WI38 (cell line): Measurements from ENCODE around the gene NEGR1.

Experiments used
- H3K4me3 ChIP-seq: 2 replicates; pipeline ENCODE4 v1.5.1; 2011; ENCODE audit warnings: low read depth, mild to moderate bottlenecking, control low read depth, low read length
- TF ChIP-seq, protein P1 (sequence below): IDR thresholded peaks from 2 replicates; pipeline ENCODE4 v1.5.1; 2012; ENCODE audit warnings: low read depth, mild to moderate bottlenecking, control low read depth, low read length

The NEGR1 gene

GRCh38 chr1:71831646-71832045 lies 450.7 kb downstream of the NEGR1 start:
- TF ChIP-seq, protein P1, sequence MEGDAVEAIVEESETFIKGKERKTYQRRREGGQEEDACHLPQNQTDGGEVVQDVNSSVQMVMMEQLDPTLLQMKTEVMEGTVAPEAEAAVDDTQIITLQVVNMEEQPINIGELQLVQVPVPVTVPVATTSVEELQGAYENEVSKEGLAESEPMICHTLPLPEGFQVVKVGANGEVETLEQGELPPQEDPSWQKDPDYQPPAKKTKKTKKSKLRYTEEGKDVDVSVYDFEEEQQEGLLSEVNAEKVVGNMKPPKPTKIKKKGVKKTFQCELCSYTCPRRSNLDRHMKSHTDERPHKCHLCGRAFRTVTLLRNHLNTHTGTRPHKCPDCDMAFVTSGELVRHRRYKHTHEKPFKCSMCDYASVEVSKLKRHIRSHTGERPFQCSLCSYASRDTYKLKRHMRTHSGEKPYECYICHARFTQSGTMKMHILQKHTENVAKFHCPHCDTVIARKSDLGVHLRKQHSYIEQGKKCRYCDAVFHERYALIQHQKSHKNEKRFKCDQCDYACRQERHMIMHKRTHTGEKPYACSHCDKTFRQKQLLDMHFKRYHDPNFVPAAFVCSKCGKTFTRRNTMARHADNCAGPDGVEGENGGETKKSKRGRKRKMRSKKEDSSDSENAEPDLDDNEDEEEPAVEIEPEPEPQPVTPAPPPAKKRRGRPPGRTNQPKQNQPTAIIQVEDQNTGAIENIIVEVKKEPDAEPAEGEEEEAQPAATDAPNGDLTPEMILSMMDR = no peak
- H3K4me3 ChIP-seq = no peak overlapping the region

DNA sequence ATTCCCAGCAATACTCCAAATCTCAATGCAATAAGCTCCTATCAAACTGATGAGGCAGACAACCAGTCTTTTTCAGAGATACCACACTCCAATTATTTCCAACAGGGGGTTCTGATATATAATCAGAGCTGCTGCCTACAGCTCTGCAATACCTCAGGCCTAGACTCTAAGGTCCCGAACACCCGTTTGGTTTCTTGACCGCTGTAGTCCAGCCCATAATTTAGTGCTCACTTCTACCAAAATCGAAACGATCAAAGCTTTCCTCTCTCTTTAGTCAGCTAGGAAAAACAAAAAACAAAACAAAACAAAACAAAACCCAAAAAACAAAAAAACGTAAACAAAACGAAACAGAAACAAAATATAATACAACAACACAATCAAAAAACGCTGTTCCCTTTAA lies 453.0 kb downstream of the NEGR1 start:
- no peak overlapping the region for H3K4me3 ChIP-seq
- TF ChIP-seq, protein P1 = no peak

DNA sequence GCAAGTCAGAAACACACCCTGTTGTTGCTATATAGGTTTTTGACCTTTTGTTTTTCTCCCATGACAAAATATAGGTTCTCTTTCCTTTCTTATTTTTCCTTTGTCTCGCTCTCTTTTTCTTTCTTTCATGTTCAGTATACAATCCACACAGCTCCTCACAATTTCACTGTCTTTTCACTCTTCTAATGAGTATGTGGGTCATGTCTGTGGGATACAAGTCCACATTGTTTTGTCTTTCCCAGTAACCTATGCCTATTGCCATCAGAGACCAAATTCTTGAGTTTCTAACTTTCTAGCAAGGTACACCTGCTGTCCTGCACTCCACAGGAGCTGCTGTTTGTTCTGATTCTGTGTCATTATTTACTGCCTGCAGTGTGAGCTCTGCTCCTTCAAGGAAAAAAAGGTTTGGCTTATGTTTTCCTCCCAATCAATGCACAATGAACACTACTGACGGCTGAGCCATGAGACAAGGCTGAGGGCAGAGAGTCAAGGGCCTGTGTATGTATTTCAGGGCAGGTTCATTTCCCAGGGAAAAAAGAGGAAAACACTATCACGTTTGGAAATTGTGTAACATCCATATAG lies 453.8 kb downstream of the NEGR1 start:
- H3K4me3 ChIP-seq = no peak overlapping the region
- TF ChIP-seq, protein P1 = no peak

DNA sequence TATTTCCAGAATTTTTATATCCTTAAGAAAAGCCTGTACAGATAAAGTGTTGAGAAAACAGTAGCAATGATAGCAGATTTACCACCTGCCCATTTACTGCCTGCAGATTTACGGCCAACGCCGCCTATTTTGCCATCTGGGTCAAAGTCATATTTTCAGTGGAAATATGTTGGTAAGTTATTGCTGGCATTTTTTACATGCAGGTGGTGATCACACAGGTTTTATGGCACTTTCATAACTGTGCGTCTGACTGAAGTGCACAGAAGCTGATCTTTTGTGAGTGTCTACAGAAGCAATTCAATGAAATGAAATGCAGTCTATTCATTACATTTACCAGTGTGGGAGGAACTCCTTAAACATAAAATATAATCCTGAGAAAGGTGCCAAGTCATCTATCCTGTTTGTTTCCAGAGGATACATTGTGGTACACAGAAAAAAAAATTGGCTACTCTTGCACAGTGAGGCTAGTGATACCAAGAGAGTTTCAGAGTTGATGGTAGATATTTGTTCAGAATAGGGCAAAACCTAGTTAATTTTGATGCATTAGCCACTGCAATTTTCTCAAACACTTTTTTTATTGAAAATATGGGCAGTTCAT lies 458.5 kb downstream of the NEGR1 start:
- TF ChIP-seq, protein P1 = no peak
- H3K4me3 ChIP-seq = no peak overlapping the region

DNA sequence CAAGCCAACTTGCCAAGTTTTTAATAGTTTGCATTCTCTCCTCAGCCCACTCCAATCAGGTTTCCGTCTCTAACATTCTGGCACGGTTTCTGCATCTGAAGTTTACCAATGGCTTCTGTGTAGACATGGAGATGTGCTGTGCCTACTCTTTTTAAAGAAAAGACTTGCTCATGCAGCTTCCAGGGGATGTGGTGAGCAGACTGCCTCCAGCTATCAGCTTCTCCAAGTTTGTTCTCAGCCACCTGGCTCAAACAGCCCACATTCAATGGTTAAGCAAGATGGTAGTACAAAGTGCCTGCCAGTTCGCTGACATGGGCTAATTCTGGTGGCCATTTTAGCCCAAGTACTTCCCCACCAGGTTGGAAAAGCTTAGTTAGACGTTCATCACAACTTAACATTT lies 465.3 kb downstream of the NEGR1 start:
- no peak overlapping the region for H3K4me3 ChIP-seq
- TF ChIP-seq, protein P1 = no peak

DNA sequence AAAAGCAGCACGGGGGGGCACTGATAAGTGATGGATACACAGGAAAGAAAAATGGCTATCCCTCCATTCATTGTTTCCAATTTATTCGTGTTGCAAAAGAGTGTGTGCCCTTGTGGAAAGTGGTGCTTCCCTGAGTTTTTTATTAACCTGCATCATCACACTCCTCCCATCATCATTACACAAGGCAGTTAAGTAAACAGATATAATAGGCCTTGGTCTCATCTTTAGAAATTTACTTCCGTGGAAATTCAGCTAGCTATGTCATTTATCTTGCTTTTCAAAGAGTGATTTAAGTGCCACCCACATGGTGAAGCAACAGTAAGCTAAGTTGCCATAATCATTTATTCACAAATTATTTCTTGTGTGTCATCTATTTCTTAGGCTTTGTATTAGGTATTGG lies 473.3 kb downstream of the NEGR1 start:
- TF ChIP-seq, protein P1 = no peak
- no peak overlapping the region for H3K4me3 ChIP-seq

- H3K4me3 ChIP-seq = no peak overlapping the region
- TF ChIP-seq, protein P1 = no peak
These were observed 478.2 kb downstream of the NEGR1 start for GRCh38 chr1:71804140-71804539.
